ENCODE results near the gene ELP4. TPM values are rescaled to one million over a fixed set of nuclear protein-coding genes. Genes with fewer than 3 reads are reported as not detected.

Gene ELP4
- total RNA-seq, 1 donor from 2014 or later, result 37.1 TPM

DNA sequence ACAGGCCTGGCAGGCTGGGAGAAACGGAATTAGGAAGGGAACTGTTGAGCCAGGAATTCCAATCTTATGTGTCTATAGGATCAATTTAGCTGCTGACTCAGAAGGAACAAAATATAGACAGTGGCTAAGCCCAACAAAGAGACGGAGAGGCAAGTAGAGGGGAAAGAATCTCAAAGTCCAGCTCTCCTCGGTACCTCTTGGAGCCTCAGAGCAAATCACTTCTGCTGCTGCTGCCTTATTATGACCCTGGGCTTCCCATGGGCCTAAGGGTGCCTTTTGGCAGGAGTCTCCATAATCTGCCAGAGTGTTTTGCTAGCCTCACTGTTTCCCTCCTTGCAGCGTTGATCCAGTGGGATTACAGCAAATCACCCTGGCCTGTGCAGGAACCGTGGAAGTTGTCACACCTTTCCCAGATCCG is 269.8 kb downstream of the ELP4 start:
- no peaks in the 10 kb centered on the region for H3K4me1 ChIP-seq
- no peaks in the 10 kb centered on the region for H3K27me3 ChIP-seq
- no peak for DNase-seq (ENCODE audit: low spot score in 2 of 2)
- no peak overlapping the region for H3K27ac ChIP-seq
- no peaks in the 10 kb centered on the region for H3K9me3 ChIP-seq
- TF ChIP-seq CTCF (IDR thresholded peaks at IDR 0.05), result no peak
- no peak overlapping the region for H3K4me3 ChIP-seq
- intact Hi-C loops (cut with DNase I), result no loop called here
- H3K36me3 ChIP-seq, result no peaks in the 10 kb centered on the region

- H3K4me3 ChIP-seq, result no peak overlapping the region
- no peak overlapping the region for H3K27ac ChIP-seq
- intact Hi-C loops (cut with DNase I), result no loop called here
- no peaks in the 10 kb centered on the region for H3K4me1 ChIP-seq
- no peak for DNase-seq (ENCODE audit: low spot score in 2 of 2)
- H3K27me3 ChIP-seq, result no peaks in the 10 kb centered on the region
- no peak for TF ChIP-seq CTCF (IDR thresholded peaks at IDR 0.05)
- H3K9me3 ChIP-seq, result no peaks in the 10 kb centered on the region
- no peaks in the 10 kb centered on the region for H3K36me3 ChIP-seq
Observed at GRCh38 chr11:31780078-31780477, 270.5 kb downstream of the ELP4 start.

GRCh38 chr11:31780480-31780971 is 271.0 kb downstream of the ELP4 start:
- DNase-seq (ENCODE audit: low spot score in 2 of 2), result no peak
- Histone ChIP-seq H3K27me3 (no peaks in the 10 kb centered on the region), H3K4me3 (no peak overlapping the region), H3K9me3 (no peaks in the 10 kb centered on the region), H3K4me1 (no peaks in the 10 kb centered on the region), H3K36me3 (no peaks in the 10 kb centered on the region), H3K27ac (no peak overlapping the region)
- intact Hi-C loops (cut with DNase I), result no loop called here
- no peak for TF ChIP-seq CTCF (IDR thresholded peaks at IDR 0.05)

- TF ChIP-seq CTCF (IDR thresholded peaks at IDR 0.05), result no peak
- DNase-seq (ENCODE audit: low spot score in 2 of 2), result no peak
Observed at GRCh38 chr11:31782257-31782656, 272.7 kb downstream of the ELP4 start.

GRCh38 chr11:31783252-31783651 is 273.7 kb downstream of the ELP4 start:
- Histone ChIP-seq H3K4me1 (no peaks in the 10 kb centered on the region), H3K27me3 (no peaks in the 10 kb centered on the region), H3K36me3 (no peaks in the 10 kb centered on the region), H3K9me3 (no peaks in the 10 kb centered on the region), H3K4me3 (no peak overlapping the region), H3K27ac (no peak overlapping the region)
- intact Hi-C loops (cut with DNase I), result no loop called here
- DNase-seq (ENCODE audit: low spot score in 2 of 2), result no peak
- TF ChIP-seq CTCF (IDR thresholded peaks at IDR 0.05), result no peak

More at GRCh38 chr11:31782257-31782656, 272.7 kb downstream of the ELP4 start:
- no peaks in the 10 kb centered on the region for H3K4me1 ChIP-seq
- H3K9me3 ChIP-seq, result no peaks in the 10 kb centered on the region
- H3K4me3 ChIP-seq, result no peak overlapping the region
- H3K27me3 ChIP-seq, result no peaks in the 10 kb centered on the region
- H3K36me3 ChIP-seq, result no peaks in the 10 kb centered on the region
- no peak overlapping the region for H3K27ac ChIP-seq
- intact Hi-C loops (cut with DNase I), result no loop called here

DNA sequence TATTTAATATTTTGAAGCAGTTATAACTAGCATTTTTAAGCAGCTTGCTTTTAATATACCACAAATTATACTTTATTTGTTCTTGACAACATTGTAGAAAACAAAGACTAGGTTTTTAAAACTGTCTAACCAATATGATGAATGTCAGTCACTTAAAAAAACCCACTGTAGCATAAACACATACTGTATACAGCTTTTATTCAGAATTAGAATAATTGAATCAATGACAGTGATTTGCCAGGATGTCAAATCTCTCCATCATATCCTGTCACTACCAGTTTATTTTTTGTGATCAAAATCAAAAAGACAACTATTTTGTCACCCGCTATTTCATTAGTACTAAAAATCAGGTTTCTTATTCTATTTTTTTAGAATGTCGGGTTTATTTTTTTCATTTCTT is 275.0 kb downstream of the ELP4 start:
- intact Hi-C loops (cut with DNase I), result no loop called here

More for the DNA sequence above, 275.0 kb downstream of the ELP4 start:
- no peak for DNase-seq (ENCODE audit: low spot score in 2 of 2)
- no peak overlapping the region for H3K27ac ChIP-seq
- H3K27me3 ChIP-seq, result no peaks in the 10 kb centered on the region
- no peaks in the 10 kb centered on the region for H3K36me3 ChIP-seq
- H3K4me3 ChIP-seq, result no peak overlapping the region
- no peak for TF ChIP-seq CTCF (IDR thresholded peaks at IDR 0.05)
- H3K9me3 ChIP-seq, result no peaks in the 10 kb centered on the region
- no peaks in the 10 kb centered on the region for H3K4me1 ChIP-seq
